Measurements from ENCODE around the gene NKAIN2.

DNA sequence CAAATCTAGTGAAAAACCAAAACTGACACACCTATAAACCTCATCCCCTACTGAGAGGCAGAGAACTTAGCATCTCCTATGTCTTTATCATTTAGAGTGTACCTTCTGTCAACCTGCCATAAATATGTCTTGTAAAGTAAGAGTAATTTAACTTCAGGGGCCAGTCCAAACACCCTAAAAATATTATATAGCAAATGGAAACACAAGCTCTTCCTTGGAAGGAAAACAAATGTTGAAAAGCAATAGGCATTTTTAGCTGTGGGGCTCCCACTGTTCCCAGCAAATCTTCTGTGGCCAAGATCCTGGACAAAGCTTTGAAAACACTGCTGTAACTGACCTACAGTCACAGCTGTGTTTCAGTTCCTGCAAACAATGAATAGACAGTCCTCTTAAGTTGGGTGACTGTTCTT lies 1018.5 kb downstream of the NKAIN2 start:
- TF ChIP-seq ZFP3 (CRISPR knock-in tag; IDR thresholded peaks at IDR 0.05) = no peak
- TF ChIP-seq, protein P1, sequence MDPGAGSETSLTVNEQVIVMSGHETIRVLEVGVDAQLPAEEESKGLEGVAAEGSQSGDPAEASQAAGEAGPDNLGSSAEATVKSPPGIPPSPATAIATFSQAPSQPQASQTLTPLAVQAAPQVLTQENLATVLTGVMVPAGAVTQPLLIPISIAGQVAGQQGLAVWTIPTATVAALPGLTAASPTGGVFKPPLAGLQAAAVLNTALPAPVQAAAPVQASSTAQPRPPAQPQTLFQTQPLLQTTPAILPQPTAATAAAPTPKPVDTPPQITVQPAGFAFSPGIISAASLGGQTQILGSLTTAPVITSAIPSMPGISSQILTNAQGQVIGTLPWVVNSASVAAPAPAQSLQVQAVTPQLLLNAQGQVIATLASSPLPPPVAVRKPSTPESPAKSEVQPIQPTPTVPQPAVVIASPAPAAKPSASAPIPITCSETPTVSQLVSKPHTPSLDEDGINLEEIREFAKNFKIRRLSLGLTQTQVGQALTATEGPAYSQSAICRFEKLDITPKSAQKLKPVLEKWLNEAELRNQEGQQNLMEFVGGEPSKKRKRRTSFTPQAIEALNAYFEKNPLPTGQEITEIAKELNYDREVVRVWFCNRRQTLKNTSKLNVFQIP (CRISPR knock-in tag; IDR thresholded peaks at IDR 0.05; ENCODE audit: borderline replicate concordance, low read depth) = no peak
- TF ChIP-seq, protein P2, sequence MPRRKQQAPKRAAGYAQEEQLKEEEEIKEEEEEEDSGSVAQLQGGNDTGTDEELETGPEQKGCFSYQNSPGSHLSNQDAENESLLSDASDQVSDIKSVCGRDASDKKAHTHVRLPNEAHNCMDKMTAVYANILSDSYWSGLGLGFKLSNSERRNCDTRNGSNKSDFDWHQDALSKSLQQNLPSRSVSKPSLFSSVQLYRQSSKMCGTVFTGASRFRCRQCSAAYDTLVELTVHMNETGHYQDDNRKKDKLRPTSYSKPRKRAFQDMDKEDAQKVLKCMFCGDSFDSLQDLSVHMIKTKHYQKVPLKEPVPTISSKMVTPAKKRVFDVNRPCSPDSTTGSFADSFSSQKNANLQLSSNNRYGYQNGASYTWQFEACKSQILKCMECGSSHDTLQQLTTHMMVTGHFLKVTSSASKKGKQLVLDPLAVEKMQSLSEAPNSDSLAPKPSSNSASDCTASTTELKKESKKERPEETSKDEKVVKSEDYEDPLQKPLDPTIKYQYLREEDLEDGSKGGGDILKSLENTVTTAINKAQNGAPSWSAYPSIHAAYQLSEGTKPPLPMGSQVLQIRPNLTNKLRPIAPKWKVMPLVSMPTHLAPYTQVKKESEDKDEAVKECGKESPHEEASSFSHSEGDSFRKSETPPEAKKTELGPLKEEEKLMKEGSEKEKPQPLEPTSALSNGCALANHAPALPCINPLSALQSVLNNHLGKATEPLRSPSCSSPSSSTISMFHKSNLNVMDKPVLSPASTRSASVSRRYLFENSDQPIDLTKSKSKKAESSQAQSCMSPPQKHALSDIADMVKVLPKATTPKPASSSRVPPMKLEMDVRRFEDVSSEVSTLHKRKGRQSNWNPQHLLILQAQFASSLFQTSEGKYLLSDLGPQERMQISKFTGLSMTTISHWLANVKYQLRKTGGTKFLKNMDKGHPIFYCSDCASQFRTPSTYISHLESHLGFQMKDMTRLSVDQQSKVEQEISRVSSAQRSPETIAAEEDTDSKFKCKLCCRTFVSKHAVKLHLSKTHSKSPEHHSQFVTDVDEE (CRISPR knock-in tag; IDR thresholded peaks at IDR 0.05) = no peak
- TF ChIP-seq OSR1 (CRISPR knock-in tag; IDR thresholded peaks at IDR 0.05) = no peak
- TF ChIP-seq, protein P3, sequence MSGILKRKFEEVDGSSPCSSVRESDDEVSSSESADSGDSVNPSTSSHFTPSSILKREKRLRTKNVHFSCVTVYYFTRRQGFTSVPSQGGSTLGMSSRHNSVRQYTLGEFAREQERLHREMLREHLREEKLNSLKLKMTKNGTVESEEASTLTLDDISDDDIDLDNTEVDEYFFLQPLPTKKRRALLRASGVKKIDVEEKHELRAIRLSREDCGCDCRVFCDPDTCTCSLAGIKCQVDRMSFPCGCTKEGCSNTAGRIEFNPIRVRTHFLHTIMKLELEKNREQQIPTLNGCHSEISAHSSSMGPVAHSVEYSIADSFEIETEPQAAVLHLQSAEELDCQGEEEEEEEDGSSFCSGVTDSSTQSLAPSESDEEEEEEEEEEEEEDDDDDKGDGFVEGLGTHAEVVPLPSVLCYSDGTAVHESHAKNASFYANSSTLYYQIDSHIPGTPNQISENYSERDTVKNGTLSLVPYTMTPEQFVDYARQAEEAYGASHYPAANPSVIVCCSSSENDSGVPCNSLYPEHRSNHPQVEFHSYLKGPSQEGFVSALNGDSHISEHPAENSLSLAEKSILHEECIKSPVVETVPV (CRISPR knock-in tag; IDR thresholded peaks at IDR 0.05) = no peak
- no peak for TF ChIP-seq ZNF70 (CRISPR knock-in tag; IDR thresholded peaks at IDR 0.05)
- TF ChIP-seq RARB (CRISPR knock-in tag; IDR thresholded peaks at IDR 0.05) = no peak
- no peak for TF ChIP-seq TCF4 (CRISPR knock-in tag; IDR thresholded peaks at IDR 0.05; ENCODE audit: borderline replicate concordance)
- no peak for TF ChIP-seq CSDC2 (CRISPR knock-in tag; IDR thresholded peaks at IDR 0.05)
- TF ChIP-seq ESRRG (CRISPR knock-in tag; IDR thresholded peaks at IDR 0.05) = no peak
- no peak for TF ChIP-seq PPARA (CRISPR knock-in tag; IDR thresholded peaks at IDR 0.05; ENCODE audit: borderline replicate concordance)
- TF ChIP-seq, protein P4, sequence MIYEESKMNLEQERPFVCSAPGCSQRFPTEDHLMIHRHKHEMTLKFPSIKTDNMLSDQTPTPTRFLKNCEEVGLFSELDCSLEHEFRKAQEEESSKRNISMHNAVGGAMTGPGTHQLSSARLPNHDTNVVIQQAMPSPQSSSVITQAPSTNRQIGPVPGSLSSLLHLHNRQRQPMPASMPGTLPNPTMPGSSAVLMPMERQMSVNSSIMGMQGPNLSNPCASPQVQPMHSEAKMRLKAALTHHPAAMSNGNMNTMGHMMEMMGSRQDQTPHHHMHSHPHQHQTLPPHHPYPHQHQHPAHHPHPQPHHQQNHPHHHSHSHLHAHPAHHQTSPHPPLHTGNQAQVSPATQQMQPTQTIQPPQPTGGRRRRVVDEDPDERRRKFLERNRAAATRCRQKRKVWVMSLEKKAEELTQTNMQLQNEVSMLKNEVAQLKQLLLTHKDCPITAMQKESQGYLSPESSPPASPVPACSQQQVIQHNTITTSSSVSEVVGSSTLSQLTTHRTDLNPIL (CRISPR knock-in tag; IDR thresholded peaks at IDR 0.05; ENCODE audit: low read depth) = no peak
